NCI-H460 (cell line): Measurements from ENCODE around the gene BRAT1. TPM values are rescaled to one million over a fixed set of nuclear protein-coding genes. Genes with fewer than 3 reads are reported as not detected.

Experiments used
- small RNA-seq, 2 experiments: library from RNA; depleted of rRNA; stranded (forward); fragments of <200 nt; gene quantifications; one replicate each; pipeline ENCODE3, GENCODE V24; 2014
- total RNA-seq: library from RNA; depleted of rRNA; stranded (reverse); fragments of >200 nt; shearing (Covaris generic); gene quantifications from 2 replicates; pipeline ENCODE4 v1.2.3, GENCODE V29; 2014; rRNA removed

The BRAT1 gene
- total RNA-seq, 1 experiment from 2014 or later: 23.6 TPM

Small RNA genes lying within 50 kb of the gene (small RNA-seq; reads per million reads assigned to genes)
- 0 reads per million in 2 experiments for gene MIR4648

Other genes starting within 250 kb of the BRAT1 start
- 12.6 and 14.2 TPM in 2 replicates for gene SNX8, start 241.1 kb downstream of the BRAT1 start, total RNA-seq
- gene EIF3B, start 200.7 kb downstream of the BRAT1 start, total RNA-seq: 182 and 202 TPM in 2 replicates
- gene CHST12, start 151.9 kb downstream of the BRAT1 start, total RNA-seq: 2.4 and 3.8 TPM in 2 replicates
- not detected in 2 replicates for gene GRIFIN, start 79.1 kb downstream of the BRAT1 start, total RNA-seq
- gene LFNG, start 35.8 kb downstream of the BRAT1 start, total RNA-seq: 0.20 and 0.32 TPM in 2 replicates
- gene IQCE, start 3.5 kb upstream of the BRAT1 start, total RNA-seq: 9.2 and 9.4 TPM in 2 replicates
- gene TTYH3, start 76.5 kb upstream of the BRAT1 start, total RNA-seq: 6.0 and 8.1 TPM in 2 replicates
- gene AMZ1, start 132.7 kb upstream of the BRAT1 start, total RNA-seq: 0.12 TPM in 1 of 2 replicates, not detected in the other